ENCODE results near the gene FAM20C.
"Not testable (repeated sequence)": the region's sequence is repeated elsewhere in the genome, so short reads cannot be mapped to it uniquely, and the experiment has no call there.

FAM20C gene

DNA sequence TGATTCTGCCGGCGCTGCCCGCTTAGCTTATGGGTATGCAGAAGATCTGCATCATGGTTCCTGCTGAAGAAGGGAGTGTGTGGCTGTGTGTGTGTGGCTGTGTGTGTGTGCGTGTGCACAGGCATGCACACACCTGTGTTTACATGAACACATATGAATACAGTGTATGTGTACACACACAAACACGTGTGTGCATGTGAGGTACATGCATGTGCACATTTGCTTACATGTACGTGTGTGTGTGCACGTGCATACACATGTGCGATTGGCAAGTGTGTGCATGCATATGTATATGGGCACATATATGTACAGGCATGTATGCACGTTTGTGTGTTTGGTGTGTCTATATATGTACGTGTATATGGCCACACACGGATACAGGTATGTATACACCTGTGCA is 16.4 kb upstream of the FAM20C start:
- H3K4me3 Mint-ChIP-seq = no peak overlapping the region
- no peaks in the 10 kb centered on the region for H3K36me3 Mint-ChIP-seq (ENCODE audit: low read depth)
- no peaks in the 10 kb centered on the region for H3K27me3 Mint-ChIP-seq (ENCODE audit: low read depth)
- no peak overlapping the region for H3K27ac Mint-ChIP-seq
- no peaks in the 10 kb centered on the region for H3K9me3 Mint-ChIP-seq
- no peak for DNase-seq (ENCODE audit: low spot score)
- H3K4me1 Mint-ChIP-seq (ENCODE audit: low read depth) = no peaks in the 10 kb centered on the region

GRCh38 chr7:176381-176780 is 16.0 kb upstream of the FAM20C start:
- no peaks in the 10 kb centered on the region for H3K9me3 Mint-ChIP-seq
- DNase-seq (ENCODE audit: low spot score) = no peak
- H3K27ac Mint-ChIP-seq = no peak overlapping the region

GRCh38 chr7:176786-177459 is 15.4 kb upstream of the FAM20C start:
- H3K27ac Mint-ChIP-seq = no peak overlapping the region
- DNase-seq (ENCODE audit: low spot score) = no peak
- H3K36me3 Mint-ChIP-seq (ENCODE audit: low read depth) = no peaks in the 10 kb centered on the region
- no peaks in the 10 kb centered on the region for H3K27me3 Mint-ChIP-seq (ENCODE audit: low read depth)
- no peak overlapping the region for H3K4me3 Mint-ChIP-seq
- H3K4me1 Mint-ChIP-seq (ENCODE audit: low read depth) = no peaks in the 10 kb centered on the region
- H3K9me3 Mint-ChIP-seq = no peaks in the 10 kb centered on the region

More at GRCh38 chr7:176381-176780, 16.0 kb upstream of the FAM20C start:
- Mint-ChIP-seq H3K4me1 (ENCODE audit: low read depth) (no peaks in the 10 kb centered on the region), H3K4me3 (no peak overlapping the region), H3K27me3 (ENCODE audit: low read depth) (no peaks in the 10 kb centered on the region), H3K36me3 (ENCODE audit: low read depth) (no peaks in the 10 kb centered on the region)

GRCh38 chr7:178444-178843 is 13.9 kb upstream of the FAM20C start:
- no peaks in the 10 kb centered on the region for H3K9me3 Mint-ChIP-seq
- H3K27ac Mint-ChIP-seq = no peak overlapping the region
- H3K4me1 Mint-ChIP-seq (ENCODE audit: low read depth) = no peaks in the 10 kb centered on the region
- no peaks in the 10 kb centered on the region for H3K36me3 Mint-ChIP-seq (ENCODE audit: low read depth)
- DNase-seq (ENCODE audit: low spot score) = no peak
- no peak overlapping the region for H3K4me3 Mint-ChIP-seq
- no peaks in the 10 kb centered on the region for H3K27me3 Mint-ChIP-seq (ENCODE audit: low read depth)

- H3K4me3 Mint-ChIP-seq = no peak overlapping the region
- no peaks in the 10 kb centered on the region for H3K27me3 Mint-ChIP-seq (ENCODE audit: low read depth)
- no peaks in the 10 kb centered on the region for H3K36me3 Mint-ChIP-seq (ENCODE audit: low read depth)
- H3K9me3 Mint-ChIP-seq = no peaks in the 10 kb centered on the region
- H3K27ac Mint-ChIP-seq = no peak overlapping the region
- H3K4me1 Mint-ChIP-seq (ENCODE audit: low read depth) = no peaks in the 10 kb centered on the region
- no peak for DNase-seq (ENCODE audit: low spot score)
Measured at GRCh38 chr7:179209-179681, 13.1 kb upstream of the FAM20C start.

DNA sequence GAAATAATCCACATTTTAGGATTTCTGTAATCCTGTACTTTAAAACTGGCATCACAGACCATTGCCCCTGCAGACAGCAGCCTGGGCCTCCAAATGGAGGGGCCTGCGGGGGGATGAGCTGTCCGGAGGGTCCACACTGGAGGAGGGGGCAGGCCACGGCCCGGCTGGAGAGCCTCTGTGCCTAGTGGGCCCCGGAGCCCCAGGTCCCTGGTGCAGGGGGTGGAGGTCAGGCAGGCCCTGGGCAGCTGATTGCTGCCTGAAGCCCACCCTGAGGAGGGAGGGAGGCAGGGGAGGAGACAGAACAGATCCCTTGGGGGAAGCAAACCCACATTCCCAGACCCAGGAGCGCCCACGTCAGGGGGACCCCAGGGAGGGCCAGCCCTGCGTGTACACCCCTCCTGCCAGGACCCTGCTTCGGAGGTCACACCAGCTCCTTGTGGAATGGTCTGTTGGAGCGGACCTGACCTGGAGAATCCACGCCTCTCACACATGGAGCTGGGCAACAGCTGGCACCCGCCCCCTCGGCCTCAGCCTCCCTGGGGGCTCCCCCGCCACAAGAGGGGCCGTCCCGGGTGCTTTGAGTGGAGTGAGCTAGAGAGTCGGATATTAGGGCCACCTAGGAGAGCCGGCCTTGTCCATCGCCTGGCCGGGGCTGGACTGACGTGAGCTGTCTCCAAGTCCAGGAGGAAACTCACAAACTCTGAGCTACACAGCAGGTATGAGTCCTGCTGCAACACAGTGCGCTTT is 12.2 kb upstream of the FAM20C start:
- Mint-ChIP-seq H3K27me3 (ENCODE audit: low read depth) (no peaks in the 10 kb centered on the region), H3K36me3 (ENCODE audit: low read depth) (no peaks in the 10 kb centered on the region), H3K27ac (no peak overlapping the region), H3K4me1 (ENCODE audit: low read depth) (no peaks in the 10 kb centered on the region), H3K9me3 (no peaks in the 10 kb centered on the region), H3K4me3 (no peak overlapping the region)
- no peak for DNase-seq (ENCODE audit: low spot score)

DNA sequence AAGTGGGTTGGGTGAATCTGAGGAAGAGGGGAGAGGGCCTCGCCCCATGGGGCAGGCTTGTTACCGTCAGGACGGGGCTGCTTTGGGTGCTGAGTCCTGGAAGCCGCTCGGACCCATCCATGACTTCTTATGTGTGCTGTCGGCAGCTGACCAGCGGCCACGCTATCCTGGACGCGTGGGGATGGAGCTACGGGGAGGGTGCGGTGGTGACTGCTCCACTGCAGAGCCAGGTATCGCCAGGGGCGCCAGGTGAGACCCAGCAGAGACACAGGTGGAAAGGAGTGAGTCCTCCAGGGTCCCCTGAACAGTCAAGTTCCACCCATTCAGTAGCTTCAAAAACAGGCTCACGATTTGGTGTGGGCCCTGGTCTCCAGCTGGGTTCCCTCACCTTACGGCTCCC is 10.6 kb upstream of the FAM20C start:
- Mint-ChIP-seq H3K4me3 (no peak overlapping the region), H3K27ac (no peak overlapping the region), H3K36me3 (ENCODE audit: low read depth) (no peaks in the 10 kb centered on the region), H3K9me3 (no peaks in the 10 kb centered on the region), H3K27me3 (ENCODE audit: low read depth) (no peaks in the 10 kb centered on the region), H3K4me1 (ENCODE audit: low read depth) (no peaks in the 10 kb centered on the region)
- DNase-seq (ENCODE audit: low spot score) = no peak

DNA sequence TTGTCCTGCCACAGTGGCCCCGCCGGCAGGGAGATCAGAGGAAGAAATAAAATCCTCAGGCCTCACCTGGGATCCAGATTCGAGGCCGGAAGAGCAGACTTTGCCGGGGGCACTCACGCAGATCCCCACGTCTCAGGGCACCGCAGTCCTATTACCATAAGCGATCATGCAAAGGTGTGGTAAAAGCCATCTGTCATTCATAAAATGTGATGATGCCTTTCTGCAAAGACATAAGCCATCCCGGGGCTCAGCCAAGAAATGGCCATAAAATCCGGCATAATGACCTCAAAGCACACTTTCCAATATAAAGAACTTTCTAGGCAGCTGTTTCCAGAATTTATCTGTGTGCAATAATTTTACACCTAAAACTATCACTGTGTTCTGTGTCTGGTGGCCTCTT is 9.9 kb upstream of the FAM20C start:
- not testable (repeated sequence) for H3K27me3 Mint-ChIP-seq (ENCODE audit: low read depth); H3K9me3 Mint-ChIP-seq; H3K4me3 Mint-ChIP-seq; DNase-seq (ENCODE audit: low spot score); H3K36me3 Mint-ChIP-seq (ENCODE audit: low read depth); H3K4me1 Mint-ChIP-seq (ENCODE audit: low read depth); H3K27ac Mint-ChIP-seq

DNA sequence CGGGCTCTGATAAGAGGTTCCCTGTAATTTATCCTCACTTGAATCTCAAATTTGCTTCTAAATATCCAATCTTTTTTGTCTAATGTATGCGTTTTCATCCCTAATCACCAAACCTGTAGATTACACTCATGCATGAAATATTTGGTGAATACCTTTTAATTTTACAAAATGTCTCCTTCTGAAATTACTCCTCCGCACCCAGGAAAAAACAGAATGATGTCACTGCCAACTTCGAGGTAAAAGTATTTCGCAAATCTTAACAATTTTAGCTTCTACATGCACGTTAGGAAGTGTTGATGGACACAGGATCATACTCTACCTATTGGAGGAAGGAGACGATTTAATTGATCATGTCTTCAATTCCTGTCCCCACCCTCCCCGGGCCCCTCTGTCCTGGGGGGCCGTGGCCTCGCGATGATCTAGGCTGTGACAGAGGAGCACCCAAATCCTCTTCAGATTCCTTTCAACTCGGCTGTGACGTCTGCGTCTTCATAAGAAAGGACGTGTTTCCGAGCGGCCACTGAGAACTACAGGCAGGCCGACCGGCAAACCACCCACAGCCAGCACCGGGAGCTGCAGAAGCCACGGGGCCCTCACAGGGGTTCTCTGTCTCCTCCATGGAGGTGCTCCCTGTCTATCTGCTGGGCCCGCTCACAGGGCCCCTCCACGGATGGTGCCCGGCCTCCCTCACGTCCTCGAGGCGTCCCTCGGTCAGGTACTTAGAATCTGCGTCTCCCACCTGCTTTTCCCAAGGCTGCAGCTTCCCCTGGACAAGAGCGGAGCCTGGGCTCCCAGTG is 8.7 kb upstream of the FAM20C start:
- Mint-ChIP-seq H3K4me3 (no peak overlapping the region), H3K9me3 (no peaks in the 10 kb centered on the region), H3K27ac (no peak overlapping the region), H3K4me1 (ENCODE audit: low read depth) (no peaks in the 10 kb centered on the region), H3K27me3 (ENCODE audit: low read depth) (no peaks in the 10 kb centered on the region), H3K36me3 (ENCODE audit: low read depth) (no peaks in the 10 kb centered on the region)
- DNase-seq (ENCODE audit: low spot score) = no peak

DNA sequence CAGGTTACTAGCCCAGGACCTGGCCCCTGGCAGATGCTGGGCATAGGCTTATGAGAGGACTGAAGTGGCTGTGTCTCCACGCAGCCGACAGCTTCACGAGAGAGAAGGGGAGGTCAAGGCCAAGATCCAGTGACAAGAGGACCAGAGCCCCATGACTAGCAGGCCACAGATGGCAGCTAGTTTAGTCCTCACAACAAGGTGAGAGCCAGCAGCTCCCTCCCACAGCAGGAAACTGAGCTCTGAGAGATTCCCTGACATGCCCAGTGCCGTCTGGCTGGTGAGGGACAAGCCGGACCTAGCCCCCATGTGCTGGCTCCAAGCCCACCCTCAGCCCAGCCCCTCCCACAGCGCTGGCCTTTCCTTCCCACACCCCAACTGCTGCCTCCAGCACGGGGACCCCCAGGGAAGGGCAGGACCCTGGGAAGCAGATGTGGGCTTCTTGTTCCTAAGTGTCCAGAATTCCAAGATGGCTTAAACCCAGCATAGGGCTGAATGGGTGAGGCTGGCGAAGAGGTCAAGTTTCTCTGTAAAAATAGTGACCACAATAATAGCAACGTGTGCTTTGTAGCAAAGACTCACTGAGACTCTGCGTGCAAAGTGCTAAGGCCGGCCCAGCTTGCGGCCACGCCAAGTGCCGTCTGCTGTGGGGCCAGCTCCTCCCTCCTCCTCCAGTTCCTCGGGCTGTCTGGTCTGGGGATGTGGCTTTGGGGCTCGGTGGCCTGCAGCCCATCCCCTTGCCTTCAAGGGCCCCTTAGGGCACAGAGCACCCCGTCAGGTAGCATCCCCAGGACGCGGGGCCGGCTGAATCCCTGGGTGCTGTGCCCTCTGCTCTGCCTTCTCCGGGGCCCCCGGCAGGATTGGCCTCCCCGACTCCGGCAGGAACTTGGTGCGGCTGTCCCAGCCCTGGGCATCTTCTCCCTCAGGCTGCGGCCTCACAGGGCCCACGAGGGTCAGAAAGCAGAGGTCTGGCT is 7.8 kb upstream of the FAM20C start:
- no peaks in the 10 kb centered on the region for H3K27me3 Mint-ChIP-seq (ENCODE audit: low read depth)
- no peaks in the 10 kb centered on the region for H3K9me3 Mint-ChIP-seq
- H3K36me3 Mint-ChIP-seq (ENCODE audit: low read depth) = no peaks in the 10 kb centered on the region
- H3K4me3 Mint-ChIP-seq = no peak overlapping the region
- DNase-seq (ENCODE audit: low spot score) = no peak
- no peaks in the 10 kb centered on the region for H3K4me1 Mint-ChIP-seq (ENCODE audit: low read depth)
- no peak overlapping the region for H3K27ac Mint-ChIP-seq

- H3K36me3 Mint-ChIP-seq (ENCODE audit: low read depth) = no peaks in the 10 kb centered on the region
- no peaks in the 10 kb centered on the region for H3K9me3 Mint-ChIP-seq
- DNase-seq (ENCODE audit: low spot score) = no peak
- no peaks in the 10 kb centered on the region for H3K4me1 Mint-ChIP-seq (ENCODE audit: low read depth)
- no peak overlapping the region for H3K4me3 Mint-ChIP-seq
- no peak overlapping the region for H3K27ac Mint-ChIP-seq
- peaks cover 15% of the 10 kb centered on the region for H3K27me3 Mint-ChIP-seq (ENCODE audit: low read depth)
Measured at GRCh38 chr7:186516-187113, 5.8 kb upstream of the FAM20C start.

DNA sequence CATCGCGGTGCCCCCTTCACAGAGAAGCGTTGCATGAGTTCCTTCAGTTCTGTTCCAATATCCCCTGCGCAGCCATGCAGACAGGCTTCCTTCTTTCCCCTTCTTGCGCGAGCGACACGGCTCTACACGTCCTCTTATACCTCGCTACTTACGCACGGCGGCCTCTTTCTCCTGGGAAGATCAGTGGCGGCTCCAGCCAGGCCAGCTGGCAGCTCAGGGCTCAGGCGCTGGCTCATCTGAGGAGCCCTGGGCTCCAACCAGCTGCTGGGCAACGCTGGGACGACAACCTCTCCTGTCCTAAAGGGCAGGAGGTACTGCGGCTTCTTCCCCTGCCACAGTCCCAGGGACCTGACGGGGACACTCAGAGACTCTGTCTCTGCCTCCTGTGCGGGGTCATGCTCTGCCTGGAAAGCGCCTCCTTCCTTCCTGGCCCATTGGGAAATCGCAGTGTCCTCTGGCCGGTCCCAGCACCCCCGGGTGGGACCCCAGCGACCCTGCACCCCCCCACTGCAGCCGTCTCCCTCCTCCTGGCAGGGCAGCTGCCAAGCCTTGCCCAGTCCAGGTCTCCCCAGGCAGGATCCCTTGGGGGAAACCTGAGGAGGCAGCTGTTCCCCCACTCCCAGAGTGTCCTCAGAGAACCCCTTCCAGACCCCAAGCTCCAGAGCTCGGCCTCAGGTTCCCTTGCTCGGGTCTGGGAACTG is 5.0 kb upstream of the FAM20C start:
- Mint-ChIP-seq H3K36me3 (ENCODE audit: low read depth) (no peaks in the 10 kb centered on the region), H3K27ac (no peak overlapping the region), H3K27me3 (ENCODE audit: low read depth) (peaks cover 16% of the 10 kb centered on the region), H3K4me1 (ENCODE audit: low read depth) (no peaks in the 10 kb centered on the region), H3K4me3 (no peak overlapping the region), H3K9me3 (no peaks in the 10 kb centered on the region)
- DNase-seq (ENCODE audit: low spot score) = no peak

GRCh38 chr7:188174-188573 is 4.2 kb upstream of the FAM20C start:
- no peak overlapping the region for H3K4me3 Mint-ChIP-seq
- no peak overlapping the region for H3K27ac Mint-ChIP-seq
- no peaks in the 10 kb centered on the region for H3K9me3 Mint-ChIP-seq
- no peaks in the 10 kb centered on the region for H3K4me1 Mint-ChIP-seq (ENCODE audit: low read depth)
- H3K36me3 Mint-ChIP-seq (ENCODE audit: low read depth) = no peaks in the 10 kb centered on the region
- peaks cover 16% of the 10 kb centered on the region for H3K27me3 Mint-ChIP-seq (ENCODE audit: low read depth)
- no peak for DNase-seq (ENCODE audit: low spot score)
